ENCODE measurements around the gene RECQL5.

Gene RECQL5

GRCh38 chr17:75685499-75685898 lies 18.5 kb upstream of the RECQL5 start:
- H3K36me3 ChIP-seq (ENCODE audit: control insufficient read depth in 2 of 2, insufficient read depth in 1 of 2, low read length in 2 of 2): peaks cover 26 to 56% of the 10 kb centered on the region in 2 experiments; a peak in 2 of 3 replicates
- CTCF ChIA-PET: interaction anchor here (0.5 to 16.4 kb wide), 6 partner anchors 10 to 497 kb away, joined by 3 to 308 read pairs (median 6); partner anchors contain the start of gene SMIM5
- TF ChIP-seq ZBTB7A (tag by site-specific recombination; IDR thresholded peaks at IDR 0.05; ENCODE audit: low read depth): no peak
- 0 out of 2 replicates have a peak, but pooled peaks have one; percentile 35 for TF ChIP-seq PRDM4 (tag by site-specific recombination; IDR thresholded peaks at IDR 0.05)
- POLR2A ChIA-PET: interaction anchor here (1.1 kb wide), 1 partner anchor 52 kb away, joined by 3 read pairs; no protein-coding TSS in a partner anchor
- peaks cover 4% of the 10 kb centered on the region; the same call in 1 of the 2 replicates for H3K4me1 ChIP-seq (ENCODE audit: control insufficient read depth, insufficient read depth, low read length)
- H3K4me3 ChIP-seq (ENCODE audit: low read depth, low read length): no peak overlapping the region
- H3K27ac ChIP-seq (ENCODE audit: extremely low read depth, low read depth, low read length): no peak overlapping the region
- H3K9me3 ChIP-seq (ENCODE audit: control insufficient read depth, insufficient read depth, low read depth, low read length): no peaks in the 10 kb centered on the region

- peaks cover 21 to 55% of the 10 kb centered on the region in 2 experiments; a peak in 2 of 3 replicates for H3K36me3 ChIP-seq (ENCODE audit: control insufficient read depth in 2 of 2, insufficient read depth in 1 of 2, low read length in 2 of 2)
- TF ChIP-seq KLF16 (tag by site-specific recombination; IDR thresholded peaks at IDR 0.05): no peak
- TF ChIP-seq KLF1 (tag by site-specific recombination; IDR thresholded peaks at IDR 0.05): peak; percentile 70
- no peak for TF ChIP-seq GLIS1 (tag by site-specific recombination; IDR thresholded peaks at IDR 0.05)
- no peak for TF ChIP-seq KLF9 (tag by site-specific recombination; IDR thresholded peaks at IDR 0.05; ENCODE audit: low read depth)
- TF ChIP-seq KLF17 (tag by site-specific recombination; IDR thresholded peaks at IDR 0.05): peak; percentile 41; the same call in 1 of the 2 replicates
- TF ChIP-seq ZNF140 (tag by site-specific recombination; IDR thresholded peaks at IDR 0.05): no peak
- no peak for TF ChIP-seq ZNF510 (tag by site-specific recombination; IDR thresholded peaks at IDR 0.05; ENCODE audit: insufficient replicate concordance)
- TF ChIP-seq ELK4 (IDR thresholded peaks at IDR 0.05; ENCODE audit: borderline replicate concordance, low read depth, low read length): no peak
- TF ChIP-seq RBAK (tag by site-specific recombination; IDR thresholded peaks at IDR 0.05): no peak
- TF ChIP-seq ZNF792 (tag by site-specific recombination; IDR thresholded peaks at IDR 0.05): no peak
- no peak for TF ChIP-seq ZBTB11 (tag by site-specific recombination; conservative IDR thresholded peaks at IDR 0.05; ENCODE audit: low read depth)
- TF ChIP-seq INSM2 (tag by site-specific recombination; IDR thresholded peaks at IDR 0.05): no peak
- no peak for TF ChIP-seq ZNF18 (tag by site-specific recombination; IDR thresholded peaks at IDR 0.05)
- no peak for TF ChIP-seq REPIN1 (tag by site-specific recombination; IDR thresholded peaks at IDR 0.05; ENCODE audit: low read depth)
- TF ChIP-seq ZNF202 (tag by site-specific recombination; IDR thresholded peaks at IDR 0.05; ENCODE audit: borderline replicate concordance): no peak
- TF ChIP-seq SP3 (tag by site-specific recombination; IDR thresholded peaks at IDR 0.05): no peak
- no peak for TF ChIP-seq ZSCAN23 (tag by site-specific recombination; IDR thresholded peaks at IDR 0.05)
- no peak for TF ChIP-seq ZNF37A (tag by site-specific recombination; IDR thresholded peaks at IDR 0.05)
- no peak overlapping the region for H3K4me3 ChIP-seq (ENCODE audit: low read depth, low read length)
- H3K4me1 ChIP-seq (ENCODE audit: control insufficient read depth, insufficient read depth, low read length): peaks cover 4% of the 10 kb centered on the region; the same call in 1 of the 2 replicates
- POLR2A ChIA-PET: interaction anchor here (0.6 kb wide), 1 partner anchor 170 kb away, joined by 5 read pairs; the partner anchor contains the start of gene WBP2
- CTCF ChIA-PET: interaction anchor here (0.5 to 16.4 kb wide), 4 partner anchors 9 to 497 kb away, joined by 3 to 308 read pairs (median 12); partner anchors contain the start of gene SMIM5
- no peak overlapping the region for H3K27ac ChIP-seq (ENCODE audit: extremely low read depth, low read depth, low read length)
- H3K9me3 ChIP-seq (ENCODE audit: control insufficient read depth, insufficient read depth, low read depth, low read length): no peaks in the 10 kb centered on the region
These were observed 18.0 kb upstream of the RECQL5 start for GRCh38 chr17:75684924-75685323.
